GM12892 (cell line): ENCODE results near the gene NTN5.

Experiments
- POLR2A ChIP-seq: IDR thresholded peaks from 2 replicates; pipeline ENCODE4 v1.6.1; 2011; ENCODE audit warnings: low read depth, low read length, control low read depth
- TAF1 ChIP-seq: IDR thresholded peaks from 2 replicates; pipeline ENCODE4 v1.6.1; 2011; ENCODE audit warnings: low read depth, mild to moderate bottlenecking, control low read depth, low read length, borderline replicate concordance

GRCh38 chr19:48625891-48626327 lies 46.9 kb downstream of the NTN5 start:
- TF ChIP-seq POLR2A (no peak), TAF1 (no peak)
